IgD-negative memory B cell (primary cell): ENCODE data around the gene TWF2. TPM values are rescaled to one million over a fixed set of nuclear protein-coding genes. Genes with fewer than 3 reads are reported as not detected.

Experiments
- H3K27ac Mint-ChIP-seq, 3 donors: one replicate each; pipeline ENCODE4 v1.8.0; 2020 to 2022; ENCODE audit warnings: mild to moderate bottlenecking in 3 of 3, mixed read lengths in 3 of 3, moderate library complexity in 1 of 3
- H3K27me3 Mint-ChIP-seq: one replicate; pipeline ENCODE4 v1.8.0; 2021; ENCODE audit warnings: mixed read lengths
- H3K36me3 Mint-ChIP-seq: one replicate; pipeline ENCODE4 v1.8.0; 2020; ENCODE audit warnings: mild to moderate bottlenecking, mixed read lengths
- H3K4me1 Mint-ChIP-seq, 3 donors: one replicate each; pipeline ENCODE4 v1.8.0; 2020 to 2022; ENCODE audit warnings: mixed read lengths in 3 of 3, mild to moderate bottlenecking in 1 of 3
- H3K4me3 Mint-ChIP-seq, 4 donors: one replicate each; pipeline ENCODE4 v1.8.0; 2020 to 2022; ENCODE audit warnings: mild to moderate bottlenecking in 4 of 4, mixed read lengths in 4 of 4, moderate library complexity in 3 of 4
- H3K9me3 Mint-ChIP-seq, 3 donors: one replicate each; pipeline ENCODE4 v1.8.0; 2020 to 2021; ENCODE audit warnings: mixed read lengths in 3 of 3, mild to moderate bottlenecking in 1 of 3
- polyA plus RNA-seq: library from polyadenylated mRNA; unstranded; fragments of 300-500 nt; fragmentation: Illumina TruSeq; gene quantifications from one replicate; pipeline ENCODE4 v1.2.3, GENCODE V29; 2021

TWF2 gene
- polyA plus RNA-seq, 1 donor from 2014 or later: 108 TPM

DNA sequence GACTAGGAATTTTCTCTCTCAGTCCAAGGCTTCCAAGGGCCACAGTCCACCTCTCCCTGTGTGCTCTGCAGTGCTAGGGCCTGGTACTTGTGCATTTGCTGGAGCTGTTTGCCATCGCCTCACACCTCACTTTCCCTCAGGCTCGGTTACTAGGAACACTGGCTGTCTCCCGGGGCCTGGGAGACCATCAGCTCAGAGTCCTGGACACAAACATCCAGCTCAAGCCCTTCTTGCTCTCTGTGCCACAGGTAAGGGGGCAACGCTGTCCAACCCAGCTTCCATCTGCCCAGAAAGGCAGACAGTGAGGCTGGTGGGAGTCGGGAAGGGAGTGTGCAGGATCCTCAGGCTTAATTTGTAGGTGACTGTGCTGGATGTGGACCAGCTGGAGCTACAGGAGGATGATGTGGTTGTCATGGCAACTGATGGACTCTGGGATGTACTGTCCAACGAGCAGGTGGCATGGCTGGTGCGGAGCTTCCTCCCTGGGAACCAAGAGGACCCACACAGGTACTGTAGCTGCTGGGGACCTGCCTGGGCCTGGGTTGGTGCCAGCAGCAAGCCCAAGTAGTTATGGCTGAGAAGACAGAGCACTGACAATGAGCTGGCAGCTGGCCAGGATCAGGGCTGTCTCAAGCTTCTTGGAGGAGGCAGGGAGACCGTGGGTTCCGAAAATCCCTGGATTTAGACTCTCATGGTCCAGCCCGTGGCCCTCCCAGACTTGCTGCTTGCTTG, 10.0 kb upstream of the TWF2 start:
- H3K4me1 Mint-ChIP-seq: peaks cover 27 to 52% (median 45%) of the 10 kb centered on the region in 3 donors
- H3K27me3 Mint-ChIP-seq: no peaks in the 10 kb centered on the region
- peak overlapping the region in 1 of 4 donors; percentile 80 for H3K4me3 Mint-ChIP-seq
- peaks cover 5% of the 10 kb centered on the region for H3K36me3 Mint-ChIP-seq
- peak overlapping the region; percentile 9 to 87 (median 58) for H3K27ac Mint-ChIP-seq
- H3K9me3 Mint-ChIP-seq: no peaks in the 10 kb centered on the region

DNA sequence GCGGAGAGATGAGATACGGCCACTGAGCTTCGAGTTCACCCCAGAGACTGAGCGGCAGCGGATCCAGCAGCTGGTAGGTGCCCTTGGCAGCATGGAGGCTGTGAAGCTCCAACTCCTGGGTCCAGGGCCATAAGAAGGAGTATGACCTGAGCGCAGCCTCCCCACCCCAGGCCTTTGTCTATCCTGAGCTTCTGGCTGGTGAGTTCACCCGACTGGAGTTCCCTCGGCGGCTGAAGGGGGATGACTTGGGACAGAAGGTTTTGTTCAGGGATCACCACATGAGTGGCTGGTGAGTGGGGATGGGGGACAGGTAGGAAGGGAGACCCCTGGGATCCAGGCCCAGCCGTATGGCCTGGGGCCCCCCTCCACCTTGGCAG, 9.2 kb upstream of the TWF2 start:
- Mint-ChIP-seq H3K9me3 (no peaks in the 10 kb centered on the region), H3K36me3 (peaks cover 4% of the 10 kb centered on the region)

DNA sequence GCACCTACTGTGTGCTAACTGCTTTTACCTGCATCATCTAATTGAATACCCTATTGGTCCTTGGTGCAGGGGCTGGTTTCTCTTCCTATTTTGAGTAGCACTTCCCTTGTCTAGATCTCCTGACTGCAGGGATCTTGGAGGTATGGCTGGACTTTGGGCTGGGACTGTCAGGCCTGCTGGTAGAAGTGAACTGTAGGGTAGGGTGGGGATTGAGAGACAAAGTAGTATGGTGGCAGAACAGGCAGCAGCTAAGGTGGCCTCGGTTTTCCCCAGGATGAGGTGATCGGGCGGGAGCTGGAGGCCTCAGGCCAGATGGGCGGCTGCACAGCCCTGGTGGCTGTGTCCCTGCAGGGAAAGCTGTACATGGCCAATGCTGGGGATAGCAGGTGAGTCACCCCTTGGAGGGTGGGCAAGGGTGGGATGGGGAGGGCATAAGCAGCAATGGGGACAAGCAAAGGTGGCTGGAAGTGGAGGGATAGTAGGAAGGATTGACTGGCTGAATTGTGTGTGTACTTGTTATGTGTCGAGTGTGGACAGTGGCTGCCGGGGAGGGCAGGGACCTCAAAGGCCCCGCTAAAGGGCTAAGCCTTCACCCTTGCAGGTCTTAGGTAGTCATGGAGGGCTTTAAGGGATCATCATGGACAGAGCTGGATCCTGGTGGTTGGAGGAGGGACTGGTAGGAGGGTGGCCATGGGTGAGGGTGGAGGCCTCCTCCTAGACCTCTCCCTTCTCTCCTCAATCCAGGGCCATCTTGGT, 8.6 kb upstream of the TWF2 start:
- H3K27ac Mint-ChIP-seq: peak overlapping the region; percentile 36 to 97 (median 72)
- peaks cover 18 to 50% (median 43%) of the 10 kb centered on the region in 3 donors for H3K4me1 Mint-ChIP-seq
- peaks cover 3% of the 10 kb centered on the region for H3K36me3 Mint-ChIP-seq
- H3K9me3 Mint-ChIP-seq: no peaks in the 10 kb centered on the region
- H3K4me3 Mint-ChIP-seq: peak overlapping the region; percentile 80 to 88 (median 84)
- no peaks in the 10 kb centered on the region for H3K27me3 Mint-ChIP-seq

More for the DNA sequence above, 9.2 kb upstream of the TWF2 start:
- H3K27ac Mint-ChIP-seq: peak overlapping the region; percentile 11 to 72 (median 36)
- H3K4me3 Mint-ChIP-seq: peak overlapping the region in 2 of 4 donors; percentile 48 to 80
- H3K27me3 Mint-ChIP-seq: no peaks in the 10 kb centered on the region
- peaks cover 21 to 52% (median 46%) of the 10 kb centered on the region in 3 donors for H3K4me1 Mint-ChIP-seq

GRCh38 chr3:52246728-52247408, 7.9 kb upstream of the TWF2 start:
- Mint-ChIP-seq H3K9me3 (no peaks in the 10 kb centered on the region), H3K36me3 (peaks cover under 1% of the 10 kb centered on the region), H3K27ac (peak overlapping the region; percentile 36 to 97 (median 72))

DNA sequence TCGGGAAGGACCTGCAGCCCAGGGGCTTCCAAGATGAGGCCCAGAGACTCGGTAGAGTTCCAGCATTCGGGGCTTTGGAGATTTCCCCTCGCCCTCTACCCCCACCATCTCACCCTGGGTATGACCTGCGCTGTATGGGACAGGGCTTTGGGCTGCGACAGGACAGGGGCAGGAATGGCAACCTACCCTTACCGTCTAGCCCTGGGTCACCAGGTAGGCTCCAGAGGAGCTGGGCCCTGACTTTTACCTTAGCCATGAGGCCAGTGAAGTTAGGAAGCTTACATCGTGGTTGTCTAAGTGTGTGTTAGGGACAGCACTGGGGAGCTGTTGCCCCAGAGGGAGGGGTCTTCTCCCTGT, 7.3 kb upstream of the TWF2 start:
- Mint-ChIP-seq H3K4me1 (peaks cover 18 to 49% (median 40%) of the 10 kb centered on the region in 3 donors), H3K4me3 (peak overlapping the region; percentile 80 to 90 (median 84)), H3K9me3 (no peaks in the 10 kb centered on the region), H3K27ac (peak overlapping the region; percentile 36 to 97 (median 72)), H3K27me3 (no peaks in the 10 kb centered on the region), H3K36me3 (no peaks in the 10 kb centered on the region)

More at GRCh38 chr3:52246728-52247408, 7.9 kb upstream of the TWF2 start:
- Mint-ChIP-seq H3K27me3 (no peaks in the 10 kb centered on the region), H3K4me1 (peaks cover 18 to 49% (median 40%) of the 10 kb centered on the region in 3 donors), H3K4me3 (peak overlapping the region; percentile 80 to 90 (median 84))

DNA sequence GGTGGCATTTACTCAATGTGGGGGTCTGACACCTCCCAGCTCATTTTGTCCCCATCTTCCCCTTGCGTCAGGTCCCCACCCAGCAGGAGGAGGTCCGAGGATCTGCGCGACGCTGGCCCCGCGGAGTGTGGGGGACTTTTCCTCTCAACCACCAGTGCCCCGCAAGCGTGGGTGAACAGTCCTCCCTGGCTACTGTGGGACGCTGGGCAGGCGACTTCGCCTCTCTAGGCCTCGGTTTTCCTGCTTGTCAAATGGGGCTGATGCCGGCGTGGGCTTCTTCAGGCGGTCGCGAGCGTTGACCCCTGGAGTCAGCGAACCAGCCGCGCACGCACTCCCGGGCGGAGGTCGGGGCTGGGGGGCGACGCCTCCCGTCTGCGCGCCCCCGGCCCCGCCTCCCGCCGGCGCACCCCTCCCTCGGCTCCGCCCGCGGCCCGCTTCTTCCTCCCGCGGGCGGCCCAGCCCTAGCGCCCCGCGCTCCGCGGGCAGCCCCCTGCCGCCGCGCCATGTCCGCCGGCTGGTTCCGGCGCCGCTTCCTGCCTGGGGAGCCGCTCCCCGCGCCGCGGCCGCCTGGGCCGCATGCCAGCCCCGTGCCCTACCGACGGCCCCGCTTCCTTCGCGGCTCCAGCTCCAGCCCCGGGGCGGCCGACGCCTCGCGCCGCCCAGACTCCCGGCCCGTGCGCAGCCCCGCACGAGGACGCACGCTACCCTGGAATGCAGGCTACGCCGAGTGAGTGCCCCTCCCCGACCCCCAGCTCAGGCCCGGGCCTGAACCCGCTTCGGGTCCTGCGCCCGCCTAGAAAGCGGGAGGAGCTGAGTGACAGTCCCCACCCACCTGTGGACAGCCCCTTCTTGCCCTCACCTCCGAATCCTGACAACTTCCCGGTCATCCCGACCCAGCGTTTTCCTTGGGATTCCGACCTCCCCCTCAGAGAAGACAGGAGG, 6.6 kb upstream of the TWF2 start, which contains the start of gene PPM1M:
PPM1M (plus strand) TSS at position 438 of the 942 bp plus-strand sequence; CDS start at position 504, 66 bp downstream.
- Mint-ChIP-seq H3K4me3 (peak within 1 kb of the TSS; percentile 84 to 95 (median 90)), H3K4me1 (peaks cover 23 to 54% (median 44%) of the 10 kb centered on the region in 3 donors), H3K27ac (peak within 1 kb of the TSS; percentile 95 to 98 (median 97)), H3K36me3 (no peaks in the 10 kb centered on the region), H3K27me3 (no peaks in the 10 kb centered on the region), H3K9me3 (no peaks in the 10 kb centered on the region)

DNA sequence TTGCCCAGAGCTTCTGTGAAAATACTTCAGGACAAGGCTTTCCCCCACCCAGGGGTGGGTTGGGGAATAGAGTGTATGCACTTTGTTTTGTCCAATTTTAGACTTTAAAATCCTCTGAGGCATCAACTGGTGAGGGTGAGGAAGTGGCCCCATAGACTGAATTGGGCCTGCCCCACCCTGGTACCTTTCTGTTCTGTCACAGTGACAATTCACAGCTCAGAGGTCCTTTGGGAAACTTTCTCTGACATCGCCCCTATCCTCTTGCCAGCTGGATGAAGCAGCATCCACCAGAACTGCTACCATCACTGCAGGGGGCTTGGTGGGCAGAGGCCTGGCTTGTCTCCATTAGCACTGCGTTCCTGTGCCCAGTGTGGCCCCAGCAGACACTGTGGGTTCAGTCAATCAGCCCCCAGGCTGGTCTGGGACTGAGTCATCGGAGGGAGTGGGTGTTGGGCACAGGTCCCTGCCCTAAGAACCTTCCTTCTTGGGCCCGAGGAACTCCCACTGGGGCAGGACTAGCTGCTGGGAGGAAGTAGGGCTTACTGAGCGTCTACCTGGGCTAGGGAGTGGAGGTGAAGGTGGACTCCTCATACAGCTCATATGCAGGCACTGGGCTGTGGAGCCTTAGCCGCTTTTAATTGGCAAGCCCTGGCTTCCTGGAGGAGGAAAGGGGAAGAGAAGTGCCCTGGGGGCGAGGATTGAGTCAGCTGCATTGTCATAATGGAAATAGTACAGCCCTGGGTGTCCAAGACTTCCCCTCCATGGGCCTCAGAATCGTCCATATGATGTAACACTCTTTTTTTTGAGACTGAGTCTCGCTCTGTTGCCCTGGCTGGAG, 5.1 kb upstream of the TWF2 start:
- no peaks in the 10 kb centered on the region for H3K9me3 Mint-ChIP-seq
- H3K36me3 Mint-ChIP-seq: no peaks in the 10 kb centered on the region
- H3K4me3 Mint-ChIP-seq: peak overlapping the region; percentile 84 to 95 (median 90)
- peak overlapping the region; percentile 73 to 98 (median 95) for H3K27ac Mint-ChIP-seq
- no peaks in the 10 kb centered on the region for H3K27me3 Mint-ChIP-seq
- peaks cover 33 to 56% (median 49%) of the 10 kb centered on the region in 3 donors for H3K4me1 Mint-ChIP-seq

DNA sequence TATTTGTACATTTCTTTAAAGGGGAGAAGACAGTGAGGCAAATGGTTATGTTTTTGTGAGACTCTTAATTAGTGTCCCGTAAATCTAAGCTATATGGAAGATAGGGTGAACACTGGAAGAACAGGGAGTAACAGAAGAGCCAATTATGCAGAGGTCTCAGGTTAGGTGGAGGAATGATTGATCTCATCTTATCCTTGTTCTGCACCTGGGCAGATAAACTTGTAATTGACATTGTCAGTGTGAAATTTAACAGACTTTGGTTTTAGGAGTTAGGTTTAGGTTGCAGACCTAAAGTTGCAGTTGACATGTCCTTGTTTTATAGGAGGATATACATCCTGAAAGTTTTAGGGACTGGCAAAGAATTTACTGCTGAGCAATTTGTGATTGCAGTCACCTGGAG, 3.1 kb upstream of the TWF2 start:
- peak overlapping the region in 2 of 3 donors; percentile 24 to 55 for H3K27ac Mint-ChIP-seq
- no peaks in the 10 kb centered on the region for H3K36me3 Mint-ChIP-seq
- peak overlapping the region in 2 of 4 donors; percentile 5 to 86 for H3K4me3 Mint-ChIP-seq
- H3K9me3 Mint-ChIP-seq: no peaks in the 10 kb centered on the region
- peaks cover 33 to 56% (median 45%) of the 10 kb centered on the region in 3 donors for H3K4me1 Mint-ChIP-seq
- H3K27me3 Mint-ChIP-seq: no peaks in the 10 kb centered on the region

DNA sequence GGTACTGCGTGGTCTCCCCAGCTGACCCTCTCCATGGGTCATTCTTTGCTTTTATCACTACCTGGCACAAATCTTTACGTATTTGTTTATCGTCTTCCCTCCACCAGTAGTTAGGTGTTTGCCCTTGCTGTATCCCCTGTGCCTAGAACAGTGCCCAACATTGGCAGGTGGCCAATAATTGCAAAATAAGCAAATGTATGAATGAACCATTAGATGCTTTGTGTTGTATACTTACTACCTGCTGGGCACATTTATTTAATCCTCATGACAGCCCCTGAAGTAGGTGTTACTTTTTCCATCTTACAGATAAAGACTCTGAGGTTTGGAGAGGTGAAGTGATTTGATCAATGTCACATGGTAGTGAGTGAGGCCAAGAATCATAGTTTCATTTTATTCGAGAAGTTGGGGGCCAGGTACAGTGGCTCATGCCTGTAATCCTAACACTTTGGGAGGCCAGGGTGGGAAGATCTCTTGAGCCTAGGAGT, 2.0 kb upstream of the TWF2 start:
- H3K4me1 Mint-ChIP-seq: peaks cover 27 to 52% (median 41%) of the 10 kb centered on the region in 3 donors
- no peaks in the 10 kb centered on the region for H3K9me3 Mint-ChIP-seq
- H3K27me3 Mint-ChIP-seq: no peaks in the 10 kb centered on the region
- H3K4me3 Mint-ChIP-seq: peak overlapping the region; percentile 86 to 98 (median 93)
- peak overlapping the region; percentile 78 to 97 (median 92) for H3K27ac Mint-ChIP-seq
- no peaks in the 10 kb centered on the region for H3K36me3 Mint-ChIP-seq

- Mint-ChIP-seq H3K27ac (peak overlapping the region; percentile 78 to 97 (median 97)), H3K27me3 (no peaks in the 10 kb centered on the region), H3K36me3 (no peaks in the 10 kb centered on the region), H3K4me1 (peaks cover 27 to 56% (median 43%) of the 10 kb centered on the region in 3 donors), H3K9me3 (no peaks in the 10 kb centered on the region), H3K4me3 (peak overlapping the region; percentile 91 to 100 (median 96))
Observed at GRCh38 chr3:52240059-52240885, 1.3 kb upstream of the TWF2 start.

DNA sequence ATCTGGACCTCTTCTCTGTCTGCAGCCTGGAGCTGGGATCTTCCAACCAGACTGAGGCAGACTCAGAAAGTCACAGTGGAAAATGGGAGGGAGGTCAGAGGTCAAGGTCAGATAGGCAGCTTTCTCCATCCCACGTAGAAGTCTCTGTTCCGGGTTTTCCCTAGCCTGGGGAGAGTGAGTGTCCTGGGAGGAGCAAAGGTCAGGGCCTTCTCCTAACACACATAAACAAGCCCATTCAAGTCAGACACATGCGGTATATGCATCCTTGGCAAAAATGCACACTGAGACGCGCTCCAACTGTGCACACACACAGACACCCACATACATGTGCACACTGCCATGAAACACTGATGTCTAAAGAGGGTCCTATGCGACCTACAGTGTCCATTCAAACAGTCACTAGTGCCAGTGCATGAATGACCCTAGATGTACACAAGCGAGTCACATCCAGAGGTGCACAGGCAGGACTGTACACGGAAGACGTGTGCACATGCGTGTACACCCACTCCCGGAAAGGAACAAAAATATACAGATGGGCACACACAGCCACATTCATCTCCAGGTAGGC, 681 bp downstream of the TWF2 start:
- peak overlapping the region; percentile 78 to 97 (median 93) for H3K27ac Mint-ChIP-seq
- no peaks in the 10 kb centered on the region for H3K36me3 Mint-ChIP-seq
- peak overlapping the region; percentile 91 to 100 (median 96) for H3K4me3 Mint-ChIP-seq
- H3K9me3 Mint-ChIP-seq: no peaks in the 10 kb centered on the region
- H3K27me3 Mint-ChIP-seq: no peaks in the 10 kb centered on the region
- H3K4me1 Mint-ChIP-seq: peaks cover 14 to 41% (median 32%) of the 10 kb centered on the region in 3 donors

- H3K9me3 Mint-ChIP-seq: no peaks in the 10 kb centered on the region
Observed at GRCh38 chr3:52237657-52238172, 1.2 kb downstream of the TWF2 start.

More at GRCh38 chr3:52237657-52238172, 1.2 kb downstream of the TWF2 start:
- H3K27me3 Mint-ChIP-seq: no peaks in the 10 kb centered on the region
- no peaks in the 10 kb centered on the region for H3K36me3 Mint-ChIP-seq
- no peak overlapping the region for H3K27ac Mint-ChIP-seq
- H3K4me3 Mint-ChIP-seq: peak overlapping the region; percentile 91 to 100 (median 96)
- H3K4me1 Mint-ChIP-seq: peaks cover 14 to 40% (median 31%) of the 10 kb centered on the region in 3 donors
